Activated CD4-positive, CD25-positive, alpha-beta regulatory T cell (primary cell): ENCODE measurements around the gene GTPBP6.
"Not testable (repeated sequence)": the region's sequence is repeated elsewhere in the genome, so short reads cannot be mapped to it uniquely, and the experiment has no call there.

Source experiments
- DNase-seq, 4 experiments: peaks; one replicate each; lab custom pipeline; 2025; lab: John Stamatoyannopoulos, UW

GTPBP6 gene

GRCh38 chrX:292900-293897, 25.4 kb downstream of the GTPBP6 start:
- DNase-seq = no peak

GRCh38 chrX:291411-291901, 27.1 kb downstream of the GTPBP6 start:
- DNase-seq = no peak

GRCh38 chrX:290476-291166, 28.0 kb downstream of the GTPBP6 start:
- no peak for DNase-seq

- DNase-seq = no peak
These were observed 30.0 kb downstream of the GTPBP6 start for GRCh38 chrX:288561-288991.

- no peak for DNase-seq
These were observed 30.9 kb downstream of the GTPBP6 start for GRCh38 chrX:287670-288069.

GRCh38 chrX:285076-285677, 33.4 kb downstream of the GTPBP6 start:
- no peak for DNase-seq

- DNase-seq = no peak
These were observed 35.3 kb downstream of the GTPBP6 start for GRCh38 chrX:283115-283845.

GRCh38 chrX:282000-282681, 36.5 kb downstream of the GTPBP6 start:
- not testable (repeated sequence) for DNase-seq

GRCh38 chrX:281166-281999, 37.2 kb downstream of the GTPBP6 start, which contains the start of gene PLCXD1:
TSS of gene PLCXD1 (plus strand) at chrX:281381. CDS start at chrX:284188, 2,807 bp downstream.
- DNase-seq = no peak

- not testable (repeated sequence) for DNase-seq
These were observed 37.9 kb downstream of the GTPBP6 start for GRCh38 chrX:280722-281121.

GRCh38 chrX:279757-280604, 38.6 kb downstream of the GTPBP6 start:
- not testable (repeated sequence) for DNase-seq

- DNase-seq = no peak
These were observed 41.9 kb downstream of the GTPBP6 start for GRCh38 chrX:276581-277201.

- DNase-seq = no peak
These were observed 42.5 kb downstream of the GTPBP6 start for GRCh38 chrX:275967-276580.

GRCh38 chrX:275476-275966, 43.1 kb downstream of the GTPBP6 start:
- no peak for DNase-seq

GRCh38 chrX:274904-275475, 43.6 kb downstream of the GTPBP6 start:
- no peak for DNase-seq

- no peak for DNase-seq
These were observed 47.7 kb downstream of the GTPBP6 start for GRCh38 chrX:270848-271367.

- no peak for DNase-seq
These were observed 50.8 kb downstream of the GTPBP6 start for GRCh38 chrX:267771-268261.
